Prostate gland (tissue), 2 donors: ENCODE measurements around the gene MAML2. TPM values are rescaled to one million over a fixed set of nuclear protein-coding genes. Genes with fewer than 3 reads are reported as not detected.

Source experiments
- DNase-seq: peaks from one replicate; pipeline ENCODE4 v3.0.0-alpha.2; 2019; ENCODE audit warnings: low spot score
- H3K27ac ChIP-seq, 2 donors: fragments of 200-600 bp; sonication (generic); 2 replicates each; pipeline ENCODE4 v1.5.1; 2017 to 2019
- H3K27me3 ChIP-seq: fragments of 200-600 bp; sonication (generic); replicated peaks from 2 replicates; pipeline ENCODE4 v1.5.1; 2019; ENCODE audit not compliant: insufficient read depth
- H3K36me3 ChIP-seq, 2 donors: fragments of 200-600 bp; sonication (generic); 1 replicate in 1 of 2; 2 replicates in 1 of 2; pipeline versions ENCODE4 v1.5.1 to v1.8.1; 2017 to 2019
- H3K4me1 ChIP-seq: fragments of 200-600 bp; sonication (generic); replicated peaks from 2 replicates; pipeline ENCODE4 v1.5.1; 2019
- H3K4me3 ChIP-seq, 2 donors: fragments of 200-600 bp; sonication (generic); 2 replicates each; pipeline ENCODE4 v1.5.1; 2017 to 2019
- H3K9me3 ChIP-seq: fragments of 200-600 bp; sonication (generic); 2 replicates; pipeline ENCODE4 v1.5.1; 2017
- CTCF ChIP-seq, 4 experiments: fragments of 200-600 bp in 2 of 4; fragments of 450-650 bp in 2 of 4; sonication (generic) in 2 of 4; IDR thresholded peaks; 1 replicate in 3 of 4; 2 replicates in 1 of 4; pipeline ENCODE4 v1.5.1; 2016 to 2019; ENCODE audit warnings: antibody characterized with exemption in 4 of 4, mild to moderate bottlenecking in 2 of 4, moderate library complexity in 2 of 4
- POLR2A ChIP-seq: fragments of 450-650 bp; IDR thresholded peaks from one replicate; pipeline ENCODE4 v1.6.1; 2016; ENCODE audit warnings: antibody characterized with exemption, mild to moderate bottlenecking
- POLR2AphosphoS5 ChIP-seq: sonication (generic); formaldehyde crosslinking; IDR thresholded peaks from one replicate; pipeline ENCODE4 v1.6.1; 2017; ENCODE audit warnings: antibody characterized with exemption
- WGBS: methylation state at CpG from one replicate; pipeline ENCODE4 v1.1.5; 2018; 5-methylcytosine and 5-hydroxymethylcytosine counted together
- intact Hi-C: fragments of 100-400 bp; cut with DNase I; formaldehyde crosslinking; loops from one replicate; pipeline ENCODE4 v1.14.2; 2022
- total RNA-seq, 2 donors: library from RNA; depleted of rRNA; stranded (reverse); fragments of >200 nt; gene quantifications; one replicate each; pipeline ENCODE4 v1.1.0, GENCODE V29; 2016

Gene MAML2
- total RNA-seq, 2 donors from 2014 or later, result 28.9 to 30.4 TPM

- H3K36me3 ChIP-seq, result no peaks in the 10 kb centered on the region
These were observed 7.6 kb downstream of the MAML2 start for GRCh38 chr11:96335388-96335787.

GRCh38 chr11:96334219-96334618 is 8.8 kb downstream of the MAML2 start:
- no peak overlapping the region for H3K27ac ChIP-seq
- no peak for TF ChIP-seq POLR2A
- TF ChIP-seq POLR2AphosphoS5, result no peak
- TF ChIP-seq CTCF (IDR thresholded peaks at IDR 0.05), result no peak
- no peak overlapping the region for H3K4me3 ChIP-seq
- no peaks in the 10 kb centered on the region for H3K27me3 ChIP-seq
- H3K9me3 ChIP-seq, result no peaks in the 10 kb centered on the region
- DNase-seq, result no peak
- WGBS, result 92% methylated on average over 4 of the region's 4 CpGs
- intact Hi-C loops, result no loop called here
- peaks cover 7% of the 10 kb centered on the region for H3K4me1 ChIP-seq
- H3K36me3 ChIP-seq, result no peaks in the 10 kb centered on the region

More at GRCh38 chr11:96335388-96335787, 7.6 kb downstream of the MAML2 start:
- no peak overlapping the region for H3K4me3 ChIP-seq
- 95% methylated on average over 4 of the region's 4 CpGs for WGBS
- H3K9me3 ChIP-seq, result no peaks in the 10 kb centered on the region
- DNase-seq, result no peak
- peaks cover 17% of the 10 kb centered on the region for H3K4me1 ChIP-seq
- H3K27me3 ChIP-seq, result no peaks in the 10 kb centered on the region
- TF ChIP-seq CTCF (IDR thresholded peaks at IDR 0.05), result no peak
- no peak for TF ChIP-seq POLR2AphosphoS5
- TF ChIP-seq POLR2A, result no peak
- intact Hi-C loops, result no loop called here
- no peak overlapping the region for H3K27ac ChIP-seq

- H3K4me1 ChIP-seq, result peaks cover 7% of the 10 kb centered on the region
- intact Hi-C loops, result no loop called here
- WGBS, result 72% methylated on average over 4 of the region's 4 CpGs
These were observed 9.7 kb downstream of the MAML2 start for GRCh38 chr11:96333191-96333719.

DNA sequence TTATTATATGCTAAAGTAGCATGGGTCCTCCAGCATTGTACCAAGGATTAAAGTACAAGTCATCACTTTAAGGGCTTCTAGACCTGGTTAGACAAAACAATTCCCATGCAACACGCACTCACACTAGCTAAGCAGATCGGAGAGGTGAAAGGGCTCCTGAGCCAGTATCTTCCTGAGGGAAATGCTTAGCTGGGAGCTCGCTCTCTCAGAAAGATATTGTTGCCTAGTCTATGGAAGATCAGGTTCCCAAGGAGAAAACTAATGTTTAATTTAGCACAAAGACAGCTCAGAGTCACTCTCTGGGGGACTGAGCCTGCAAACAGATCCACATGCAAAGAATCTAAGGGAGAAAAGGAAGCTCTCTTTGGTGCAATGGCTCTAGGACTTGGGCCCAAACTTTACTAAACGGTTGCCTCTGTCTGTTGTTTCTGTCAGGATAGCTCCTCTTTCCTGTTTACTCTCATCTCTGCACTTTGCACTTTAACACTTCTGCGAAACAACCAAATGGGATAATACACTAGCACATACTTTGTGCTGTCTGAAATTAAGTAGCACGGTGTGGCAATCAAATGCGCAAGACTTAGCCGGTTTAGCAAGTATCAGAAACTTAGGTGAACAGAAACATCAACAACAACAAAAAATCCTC is 10.7 kb downstream of the MAML2 start:
- Histone ChIP-seq H3K36me3 (no peaks in the 10 kb centered on the region), H3K4me1 (no peaks in the 10 kb centered on the region), H3K9me3 (no peaks in the 10 kb centered on the region), H3K27me3 (no peaks in the 10 kb centered on the region), H3K4me3 (no peak overlapping the region), H3K27ac (no peak overlapping the region)
- WGBS, result 68% methylated on average over 8 of the region's 8 CpGs
- no peak for DNase-seq
- intact Hi-C loops, result no loop called here
- TF ChIP-seq POLR2AphosphoS5 (no peak), CTCF (IDR thresholded peaks at IDR 0.05) (no peak)

More at GRCh38 chr11:96333191-96333719, 9.7 kb downstream of the MAML2 start:
- Histone ChIP-seq H3K36me3 (no peaks in the 10 kb centered on the region), H3K4me3 (no peak overlapping the region), H3K27me3 (no peaks in the 10 kb centered on the region), H3K27ac (no peak overlapping the region), H3K9me3 (no peaks in the 10 kb centered on the region)
- DNase-seq, result no peak
- TF ChIP-seq POLR2AphosphoS5 (no peak), POLR2A (no peak), CTCF (IDR thresholded peaks at IDR 0.05) (no peak)

DNA sequence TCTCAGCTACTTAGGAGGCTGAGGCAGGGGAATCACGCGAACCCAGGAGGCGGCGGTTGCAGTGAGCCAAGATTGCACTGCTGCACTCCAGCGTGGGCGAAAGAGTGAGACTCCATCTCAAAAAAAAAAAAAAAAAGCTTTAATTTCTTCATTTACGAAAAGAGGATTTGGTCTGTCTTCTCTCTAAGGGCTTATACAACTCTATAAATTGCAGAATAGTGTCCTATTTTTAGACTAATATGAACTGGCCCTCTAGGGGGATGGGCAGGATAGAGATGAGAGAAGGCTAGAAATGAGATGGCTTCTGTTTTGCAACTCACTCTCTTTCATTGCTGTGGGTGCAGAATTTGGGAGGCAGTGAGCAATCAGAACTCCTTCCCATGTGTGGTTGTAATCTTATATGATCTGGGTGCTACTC is 11.3 kb downstream of the MAML2 start:
- no peaks in the 10 kb centered on the region for H3K27me3 ChIP-seq
- WGBS, result 91% methylated on average over 7 of the region's 7 CpGs
- TF ChIP-seq POLR2A, result no peak
- TF ChIP-seq CTCF (IDR thresholded peaks at IDR 0.05), result no peak
- TF ChIP-seq POLR2AphosphoS5, result no peak
- no peaks in the 10 kb centered on the region for H3K9me3 ChIP-seq
- no peak overlapping the region for H3K4me3 ChIP-seq
- H3K36me3 ChIP-seq, result no peaks in the 10 kb centered on the region
- no peaks in the 10 kb centered on the region for H3K4me1 ChIP-seq
- no peak overlapping the region for H3K27ac ChIP-seq
- no peak for DNase-seq
- intact Hi-C loops, result no loop called here
